Upper lobe of right lung (tissue), 1 donor: Measurements from ENCODE around the gene NGEF. TPM values are rescaled to one million over a fixed set of nuclear protein-coding genes. Genes with fewer than 3 reads are reported as not detected.

Experiments used
- ATAC-seq: fragments of 200-7000 bp; cut with Tn5 transposase; one replicate; pipeline ENCODE4 v1.9.1; 2020; ENCODE audit warnings: mild to moderate bottlenecking, moderate library complexity
- DNase-seq: peaks from one replicate; pipeline ENCODE4 v3.0.0-alpha.2; 2020
- H3K27ac ChIP-seq: fragments of 200-600 bp; one replicate; pipeline ENCODE4 v1.8.0; 2022
- H3K27me3 ChIP-seq: fragments of 200-600 bp; one replicate; pipeline ENCODE4 v1.8.0; 2022; ENCODE audit warnings: mild to moderate bottlenecking
- H3K36me3 ChIP-seq: fragments of 200-600 bp; one replicate; pipeline ENCODE4 v1.8.0; 2022
- H3K4me1 ChIP-seq: fragments of 200-600 bp; one replicate; pipeline ENCODE4 v1.8.0; 2022
- H3K4me3 ChIP-seq: fragments of 200-600 bp; one replicate; pipeline ENCODE4 v1.8.0; 2022; ENCODE audit warnings: mild to moderate bottlenecking
- H3K9me3 ChIP-seq: fragments of 200-600 bp; one replicate; pipeline ENCODE4 v1.8.0; 2022
- CTCF ChIP-seq: fragments of 200-600 bp; IDR thresholded peaks from one replicate; pipeline ENCODE4 v1.8.0; 2022; ENCODE audit warnings: antibody characterized with exemption
- intact Hi-C: fragments of 100-400 bp; cut with DNase I; formaldehyde crosslinking; loops from one replicate; pipeline ENCODE4 v1.11.0; 2022
- total RNA-seq: library from RNA; stranded (reverse); fragmentation: NEBNext Ultra II Directional; extraction: Animal tissue kit (Norgen Biotek cat#: 25700); gene quantifications from one replicate; pipeline ENCODE4 v1.2.1, GENCODE V29; 2021
- donor health status: DM: no; HTN: yes; CAD: no; lungs with severe emphysema.

NGEF gene
- total RNA-seq, 1 donor from 2014 or later = not detected

GRCh38 chr2:232873909-232874641 lies 139.0 kb downstream of the NGEF start:
- peaks cover 30% of the 10 kb centered on the region for H3K27me3 ChIP-seq
- H3K9me3 ChIP-seq = no peaks in the 10 kb centered on the region
- no peak for TF ChIP-seq CTCF
- peaks cover 4% of the 10 kb centered on the region for H3K4me1 ChIP-seq
- no peak overlapping the region for H3K27ac ChIP-seq
- H3K4me3 ChIP-seq = no peak overlapping the region
- ATAC-seq (peak; percentile 11), DNase-seq (no peak)
- intact Hi-C loops = no loop called here
- no peaks in the 10 kb centered on the region for H3K36me3 ChIP-seq

- DNase-seq = peak; percentile 53
- Histone ChIP-seq H3K4me1 (peaks cover 4% of the 10 kb centered on the region), H3K36me3 (no peaks in the 10 kb centered on the region), H3K4me3 (no peak overlapping the region), H3K27ac (no peak overlapping the region), H3K9me3 (no peaks in the 10 kb centered on the region), H3K27me3 (peaks cover 30% of the 10 kb centered on the region)
- no peak for ATAC-seq
- TF ChIP-seq CTCF = no peak
- intact Hi-C loops = no loop called here
These were observed 139.7 kb downstream of the NGEF start for GRCh38 chr2:232873292-232873908.

GRCh38 chr2:232872826-232873225 lies 140.2 kb downstream of the NGEF start:
- peaks cover 4% of the 10 kb centered on the region for H3K4me1 ChIP-seq
- H3K27ac ChIP-seq = no peak overlapping the region
- intact Hi-C loops = no loop called here
- no peak for ATAC-seq
- peaks cover 30% of the 10 kb centered on the region for H3K27me3 ChIP-seq
- no peaks in the 10 kb centered on the region for H3K36me3 ChIP-seq
- peak; percentile 51 for DNase-seq
- H3K4me3 ChIP-seq = no peak overlapping the region
- H3K9me3 ChIP-seq = no peaks in the 10 kb centered on the region
- no peak for TF ChIP-seq CTCF

GRCh38 chr2:232871835-232872736 lies 141.0 kb downstream of the NGEF start:
- H3K4me3 ChIP-seq = no peak overlapping the region
- H3K4me1 ChIP-seq = peaks cover 4% of the 10 kb centered on the region
- intact Hi-C loops = no loop called here
- H3K27ac ChIP-seq = no peak overlapping the region
- peaks cover 26% of the 10 kb centered on the region for H3K27me3 ChIP-seq
- TF ChIP-seq CTCF = no peak
- ATAC-seq (no peak), DNase-seq (peak; percentile 48)
- no peaks in the 10 kb centered on the region for H3K9me3 ChIP-seq
- H3K36me3 ChIP-seq = no peaks in the 10 kb centered on the region

- DNase-seq = no peak
- intact Hi-C loops = no loop called here
- Histone ChIP-seq H3K4me1 (peaks cover 4% of the 10 kb centered on the region), H3K27me3 (peaks cover 19% of the 10 kb centered on the region), H3K36me3 (no peaks in the 10 kb centered on the region), H3K4me3 (no peak overlapping the region), H3K9me3 (no peaks in the 10 kb centered on the region), H3K27ac (no peak overlapping the region)
- ATAC-seq = no peak
- no peak for TF ChIP-seq CTCF
These were observed 141.6 kb downstream of the NGEF start for GRCh38 chr2:232871418-232871834.
